Medulla oblongata (tissue), 1 donor: ENCODE measurements around the gene FCN3.
"Not testable (repeated sequence)": the region's sequence is repeated elsewhere in the genome, so short reads cannot be mapped to it uniquely, and the experiment has no call there.

ENCODE experiments used
- DNase-seq: peaks from one replicate; pipeline ENCODE4 v3.0.0-alpha.2; 2015; ENCODE audit errors: extremely low spot score

Gene FCN3

DNA sequence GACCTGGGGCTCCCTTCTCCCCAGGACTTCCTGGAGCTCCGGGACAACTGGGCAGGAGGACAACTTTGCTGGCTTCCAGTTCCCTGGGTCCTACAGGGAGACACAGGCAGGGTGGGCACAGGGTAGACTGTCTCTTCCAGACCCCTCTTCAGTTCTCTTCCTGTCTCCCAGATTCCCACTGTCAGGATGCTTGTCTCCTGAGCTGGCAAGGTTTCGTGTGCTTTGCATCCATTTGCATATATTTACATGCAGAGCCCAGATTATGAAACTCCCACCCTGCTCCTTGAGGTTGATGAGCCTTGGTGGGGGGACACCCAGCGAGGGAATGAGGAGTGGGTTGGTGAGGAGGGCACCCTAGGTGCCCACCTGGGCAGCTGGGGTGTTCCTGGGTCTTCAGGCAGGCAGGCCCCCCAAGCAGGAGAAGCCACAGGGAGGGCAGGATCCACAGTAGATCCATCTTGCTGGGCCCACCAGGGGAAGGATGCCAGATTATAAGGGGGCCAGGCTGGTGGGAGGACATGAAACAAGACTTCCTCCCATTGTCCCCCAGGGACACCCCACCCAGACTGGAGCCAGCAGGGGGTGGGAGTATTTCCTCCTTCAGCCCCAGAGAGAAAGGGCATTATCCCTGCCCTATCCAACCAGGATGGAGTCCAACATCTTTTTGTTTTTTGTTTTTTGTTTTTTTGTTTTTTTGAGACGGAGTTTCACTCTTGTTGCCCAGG, at the start of gene FCN3:
Gene FCN3 (minus strand): TSS at position 463 of the 725 bp plus-strand sequence. CDS start 6 bp downstream, at position 457.
- DNase-seq = no peak

DNA sequence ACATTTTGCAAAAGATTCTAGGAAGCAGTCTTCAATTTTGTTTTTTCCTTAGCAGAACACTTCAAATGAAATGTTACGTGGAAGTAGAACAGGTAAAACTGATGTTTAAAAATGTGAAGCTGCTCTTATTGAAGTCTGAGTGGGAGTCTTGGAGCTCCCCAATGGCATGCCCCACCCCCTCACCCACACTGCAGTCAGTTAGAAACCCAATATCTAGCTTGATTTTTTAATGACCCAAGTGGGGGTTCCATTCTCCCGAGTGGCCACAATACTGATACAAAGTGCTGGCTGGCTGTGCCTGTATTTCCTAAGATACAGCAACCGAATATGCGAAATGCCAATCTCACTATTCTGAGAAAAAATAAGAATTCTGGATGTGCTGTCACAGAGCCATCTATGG, 49.1 kb upstream of the FCN3 start:
- no peak for DNase-seq

DNA sequence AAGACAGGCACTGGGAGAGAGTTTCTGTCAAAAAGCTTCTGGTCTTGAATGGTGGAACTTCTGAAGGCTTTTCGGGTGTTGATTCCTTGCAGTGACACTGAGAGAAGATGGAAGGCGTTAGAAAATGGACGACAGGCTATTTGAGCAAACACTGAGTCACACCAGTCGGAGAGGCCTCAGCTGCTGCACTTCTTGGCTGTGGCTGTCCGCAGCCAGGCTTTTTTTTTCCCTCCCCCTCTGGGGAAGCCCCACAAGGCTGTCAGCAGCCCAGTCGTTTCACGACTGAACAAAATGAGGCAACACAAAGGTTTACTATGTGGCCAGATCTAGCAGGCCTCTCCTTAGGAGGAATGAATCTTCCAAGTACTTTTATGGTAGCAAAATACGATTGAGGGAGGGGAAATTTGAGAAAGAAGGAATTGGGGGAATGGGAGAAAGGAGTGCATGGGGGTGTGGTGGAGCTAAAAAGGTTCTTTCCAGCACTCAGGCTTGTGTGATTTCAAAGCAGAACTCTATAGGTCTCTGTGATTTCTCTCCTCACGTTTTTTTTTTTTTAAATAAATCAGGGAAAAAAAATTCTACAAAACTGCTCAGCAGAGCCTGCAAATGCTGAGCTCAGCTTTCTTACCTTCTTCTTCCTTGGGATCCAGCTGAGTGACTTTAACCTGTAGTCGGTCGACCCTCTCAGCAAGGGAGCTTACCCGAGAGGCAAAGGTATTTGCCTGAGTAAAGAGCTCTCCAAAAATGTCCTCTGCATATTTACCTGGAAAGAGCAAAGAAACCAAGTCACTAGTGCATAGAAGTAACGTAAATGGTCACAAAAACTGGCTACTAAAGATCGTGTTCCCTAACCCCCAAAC, 43.9 kb upstream of the FCN3 start:
- peak; percentile 92 for DNase-seq

- DNase-seq = no peak
These were observed 43.1 kb upstream of the FCN3 start for GRCh38 chr1:27417713-27418112.

DNA sequence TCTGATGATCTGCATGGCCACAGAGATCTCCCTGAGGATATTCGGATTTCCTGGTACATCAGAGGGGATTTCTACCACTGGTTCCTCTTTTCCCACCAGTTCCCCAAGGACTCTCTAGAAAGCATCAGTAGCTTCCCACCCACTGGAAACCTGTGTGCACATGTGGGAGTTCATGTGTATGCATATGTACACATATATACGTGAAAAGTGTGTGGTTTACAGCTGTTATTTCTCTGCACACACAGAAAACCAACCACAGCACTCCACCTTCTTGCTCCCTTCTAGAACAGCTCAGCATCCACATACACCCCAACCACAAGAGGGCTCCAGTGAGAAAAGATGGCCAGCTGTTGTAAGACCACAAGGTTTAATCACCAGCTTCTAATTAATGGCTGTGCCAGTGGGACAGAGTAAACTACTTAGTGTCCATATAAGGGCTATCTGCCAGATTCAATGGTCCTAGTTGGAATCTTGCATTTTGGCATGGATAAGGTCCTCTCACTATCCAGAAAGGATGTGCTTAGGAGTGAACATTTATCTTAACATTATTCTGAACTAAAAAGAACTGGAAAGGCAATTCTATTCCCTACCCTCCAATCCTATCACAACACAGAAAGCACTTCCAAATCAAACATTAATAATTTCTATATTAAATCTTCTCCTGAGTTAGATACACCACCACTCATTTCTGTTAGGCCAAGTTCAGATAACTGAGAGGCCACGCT, 41.9 kb upstream of the FCN3 start:
- peak; percentile 85 for DNase-seq

- peak; percentile 78 for DNase-seq
These were observed 39.5 kb upstream of the FCN3 start for GRCh38 chr1:27414091-27414490.

DNA sequence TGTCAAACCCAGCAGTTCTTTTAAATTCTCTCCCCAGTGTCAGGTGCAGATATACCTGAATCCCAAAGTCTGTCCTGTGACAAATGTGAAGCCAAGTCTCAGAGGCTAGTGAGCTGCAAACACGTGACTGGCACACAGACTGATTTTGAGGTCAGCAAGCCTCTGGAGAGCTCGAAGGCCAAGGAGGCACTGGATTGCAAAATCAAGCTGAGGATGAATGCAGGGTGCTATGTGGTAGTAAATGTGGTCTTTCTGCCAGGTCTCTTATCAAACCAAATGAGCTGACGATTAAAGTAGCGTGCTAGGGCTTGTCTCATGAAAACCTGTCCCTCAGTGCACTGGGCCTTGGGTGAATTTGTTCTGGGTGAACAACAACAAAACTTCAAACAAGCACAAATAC, 38.4 kb upstream of the FCN3 start:
- no peak for DNase-seq

DNA sequence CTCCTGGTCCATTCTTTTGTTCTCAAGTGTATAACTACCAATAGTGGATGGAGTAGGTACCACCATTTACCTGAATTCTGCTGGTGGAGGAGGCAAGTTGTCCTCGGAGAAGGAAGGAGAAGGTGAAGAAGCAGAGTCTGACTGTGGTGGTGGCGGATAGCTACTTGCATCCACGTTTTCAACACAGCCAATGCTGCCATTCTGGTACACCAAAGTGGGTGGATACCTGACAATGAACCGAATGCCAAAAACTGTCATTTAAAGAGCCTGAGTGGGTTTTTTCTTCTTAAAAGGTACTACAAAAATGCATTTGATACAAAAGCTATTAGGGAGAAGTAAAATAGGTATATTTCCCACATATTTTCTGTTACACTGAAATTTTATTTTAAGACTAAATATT, 37.9 kb upstream of the FCN3 start:
- DNase-seq = no peak

DNA sequence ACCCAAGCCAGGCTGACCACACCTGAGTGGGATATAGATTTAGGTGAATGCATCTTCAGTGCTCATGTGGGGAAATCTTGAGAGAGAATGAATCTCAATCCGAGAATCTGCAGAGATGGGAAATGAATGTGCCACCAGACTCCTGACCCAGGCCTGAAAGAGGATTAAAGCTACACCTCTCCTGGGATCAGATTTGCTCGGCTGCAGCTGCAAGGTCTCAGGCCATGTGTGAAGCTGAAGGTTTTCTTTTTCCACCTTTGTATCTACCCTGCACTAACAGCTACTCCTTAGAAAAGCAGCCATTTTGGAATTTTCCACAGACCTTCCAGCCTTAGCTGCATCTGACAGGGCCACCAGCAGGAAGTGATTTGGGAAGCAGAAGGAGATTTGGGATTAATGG, 36.1 kb upstream of the FCN3 start:
- no peak for DNase-seq

GRCh38 chr1:27409669-27410068, 35.0 kb upstream of the FCN3 start:
- DNase-seq = no peak

DNA sequence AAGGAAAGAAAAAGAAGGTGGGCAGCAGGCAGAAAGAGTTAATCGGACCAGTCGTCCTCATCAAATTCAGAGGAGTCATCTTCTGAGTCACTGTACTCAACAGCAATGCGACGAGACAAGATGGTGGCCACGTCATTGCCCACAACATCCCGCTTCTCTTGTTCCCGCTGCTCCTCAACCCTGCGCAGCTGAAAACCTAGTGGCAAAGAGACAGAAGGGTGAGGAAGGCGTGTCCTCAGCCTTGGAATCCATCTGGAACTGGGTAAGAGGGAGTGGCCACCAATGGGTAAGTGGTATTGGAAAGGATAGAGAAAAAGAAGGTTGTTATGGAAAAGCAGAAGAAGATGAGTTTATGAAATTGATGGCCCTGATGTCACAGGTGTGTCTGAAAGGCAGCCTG, 33.5 kb upstream of the FCN3 start:
- no peak for DNase-seq

GRCh38 chr1:27406791-27407190, 32.2 kb upstream of the FCN3 start:
- DNase-seq = not testable (repeated sequence)

DNA sequence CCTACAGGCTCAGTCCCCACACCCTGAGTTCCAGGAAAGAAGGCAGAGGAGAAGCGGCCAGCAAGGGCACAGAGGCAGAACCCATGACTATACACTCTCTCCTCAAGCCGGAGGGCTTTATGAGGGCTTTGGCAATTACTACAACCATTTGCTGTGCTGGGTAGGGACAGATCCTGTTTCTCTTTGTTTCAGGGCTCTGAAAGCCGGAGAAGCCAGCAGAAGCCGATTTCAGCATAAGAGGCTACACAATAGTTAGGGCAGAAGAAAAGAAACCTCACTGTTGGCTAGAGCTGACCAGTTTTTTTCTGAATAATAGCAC, 31.7 kb upstream of the FCN3 start:
- peak; percentile 76 for DNase-seq

DNA sequence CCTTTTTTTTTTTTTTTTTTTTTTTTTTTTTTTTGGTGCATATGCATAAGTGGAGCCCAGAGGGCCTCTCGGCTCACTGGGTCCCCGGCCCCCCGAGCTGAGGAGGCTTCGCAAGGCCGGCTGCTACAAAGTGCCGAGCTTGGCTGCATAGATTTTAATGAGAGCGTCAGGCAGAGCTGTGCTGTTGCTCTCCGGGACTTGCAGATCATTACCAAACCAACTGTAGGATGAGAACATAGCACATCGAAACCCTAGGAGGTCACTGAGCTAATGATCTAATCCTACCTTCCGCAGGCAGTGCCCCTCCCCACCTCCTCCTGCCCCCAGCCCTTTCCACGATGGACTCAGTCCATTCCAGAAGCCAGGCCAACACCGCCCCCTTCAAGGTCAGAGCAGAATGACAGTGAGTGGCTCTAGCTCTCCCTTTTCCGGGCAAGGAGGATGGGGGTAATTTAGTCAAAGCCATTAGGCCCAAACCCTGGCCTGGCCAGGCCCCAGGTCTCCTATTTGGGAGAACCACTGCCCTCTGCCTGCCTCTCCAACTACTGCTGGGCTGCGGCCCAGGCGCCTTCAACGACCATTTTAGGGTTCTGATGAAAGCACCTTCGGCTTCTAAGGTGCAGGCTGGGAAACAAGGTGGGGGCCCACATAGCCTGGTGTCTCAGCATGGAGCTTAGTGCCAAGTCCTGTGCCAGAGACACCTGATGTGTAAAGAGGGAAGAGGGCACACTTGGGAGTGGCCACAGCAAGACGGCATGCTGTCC, 31.2 kb upstream of the FCN3 start:
- DNase-seq = not testable (repeated sequence)

- peak; percentile 47 for DNase-seq
These were observed 30.4 kb upstream of the FCN3 start for GRCh38 chr1:27405074-27405473.

- peak; percentile 11 for DNase-seq
These were observed 29.3 kb upstream of the FCN3 start for GRCh38 chr1:27403931-27404330.

DNA sequence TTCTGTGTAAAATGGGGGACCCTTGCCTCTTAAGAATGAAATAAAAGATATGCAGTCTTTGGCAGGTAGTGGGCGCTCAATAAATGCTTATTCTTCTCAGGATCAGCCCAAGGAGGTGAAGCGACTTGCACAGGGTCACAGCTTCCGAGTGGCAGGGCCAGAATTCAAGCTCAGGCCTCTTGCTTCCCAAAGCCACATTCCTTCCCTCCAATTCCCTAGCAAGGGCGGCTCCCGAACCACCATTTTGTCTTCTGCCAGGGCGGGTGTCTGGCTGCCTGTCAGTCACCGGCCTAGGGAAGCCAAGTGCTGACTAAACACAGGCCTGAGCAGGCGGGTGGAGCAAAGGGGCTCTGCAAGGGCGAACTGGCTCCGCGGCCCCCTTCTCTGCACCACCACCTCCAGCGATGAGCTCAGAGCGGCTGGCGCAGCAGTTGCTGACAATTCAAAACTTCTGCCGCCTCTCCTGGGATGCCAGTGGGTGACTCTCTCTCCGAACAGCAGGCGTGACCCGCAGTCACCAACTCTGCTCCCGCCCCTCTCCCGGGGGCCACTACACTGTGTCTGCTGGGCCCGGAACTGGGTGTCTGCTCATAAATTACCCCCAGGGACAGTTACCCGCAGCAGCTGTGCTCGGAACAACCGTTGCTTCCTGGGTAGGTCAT, 28.6 kb upstream of the FCN3 start:
- peak; percentile 56 for DNase-seq

- DNase-seq = peak; percentile 90
These were observed 27.7 kb upstream of the FCN3 start for GRCh38 chr1:27402349-27402754.

DNA sequence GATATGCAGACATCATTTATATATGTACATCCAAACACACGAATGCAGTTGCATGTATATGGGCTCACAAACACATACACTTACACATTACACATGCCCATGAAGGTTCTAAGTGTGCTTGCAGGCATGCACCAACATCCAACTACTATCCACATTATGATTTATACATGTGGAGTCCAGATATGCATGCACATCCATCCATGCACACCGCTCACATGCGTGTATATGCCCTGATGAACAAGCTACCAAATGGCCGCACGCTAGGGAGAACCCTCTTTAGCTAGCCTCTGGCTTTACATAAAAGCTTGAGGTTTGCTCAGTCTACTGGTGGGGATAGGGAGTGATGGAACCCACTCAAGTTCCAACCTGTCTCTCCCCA, 26.3 kb upstream of the FCN3 start:
- DNase-seq = no peak

DNA sequence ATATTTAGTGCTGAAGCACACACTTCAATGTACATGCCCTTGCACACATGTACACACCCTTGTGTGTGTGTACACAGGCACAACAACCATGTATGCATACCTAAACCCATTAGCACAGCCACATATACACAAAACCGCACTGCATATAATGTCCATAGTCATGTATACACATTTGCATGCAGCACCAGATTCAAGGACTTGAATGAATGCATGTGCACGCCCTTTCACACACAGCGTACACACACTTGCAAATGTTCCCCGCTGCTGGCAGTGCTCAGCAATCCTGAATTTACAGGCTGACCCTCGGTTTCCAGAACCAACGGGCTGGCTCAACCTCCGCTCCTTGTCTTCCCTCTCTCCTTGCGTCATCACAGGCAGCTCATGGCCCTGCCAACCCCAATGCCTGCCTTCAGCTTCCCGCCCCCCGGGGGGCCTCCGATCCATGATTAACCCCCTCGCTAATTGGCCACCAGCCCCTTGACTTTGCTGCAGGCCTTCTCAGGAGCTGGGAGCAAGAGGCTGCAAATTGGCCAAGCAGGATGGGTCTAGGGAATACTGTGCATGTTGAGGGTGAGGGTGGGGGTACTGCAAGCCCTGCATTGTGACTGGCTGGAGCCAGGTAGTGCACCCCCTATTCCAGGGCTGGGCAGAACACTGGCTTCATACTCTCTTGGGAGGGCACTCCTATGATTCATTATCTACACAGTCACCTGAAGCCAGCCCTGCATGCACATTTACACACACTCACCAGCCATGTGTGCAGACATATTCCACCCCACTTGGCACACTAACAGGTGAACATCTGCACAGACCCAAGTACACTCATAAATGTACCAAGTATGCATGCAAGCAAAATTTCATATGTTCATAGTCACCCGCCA, 25.7 kb upstream of the FCN3 start:
- no peak for DNase-seq
